Cardiac fibroblast (primary cell): Measurements from ENCODE around the gene LYPD6.

ENCODE experiments used
- DNase-seq, 2 donors: peaks; one replicate each; pipeline versions ENCODE4 v3.0.0 to v3.0.0-alpha.2; 2010; ENCODE audit warnings: low read depth in 2 of 2
- H3K4me3 ChIP-seq, 2 donors: replicated peaks in 1 of 2; 1 replicate in 1 of 2; 2 replicates in 1 of 2; pipeline ENCODE4 v1.5.1; 2011; ENCODE audit warnings: low read depth in 2 of 2, low read length in 2 of 2, mild to moderate bottlenecking in 2 of 2, moderate library complexity in 1 of 2
- TF ChIP-seq, protein P1 (sequence below): IDR thresholded peaks from one replicate; pipeline ENCODE4 v1.5.1; 2011; ENCODE audit warnings: low read depth, mild to moderate bottlenecking, low read length, inconsistent platforms

LYPD6 gene

DNA sequence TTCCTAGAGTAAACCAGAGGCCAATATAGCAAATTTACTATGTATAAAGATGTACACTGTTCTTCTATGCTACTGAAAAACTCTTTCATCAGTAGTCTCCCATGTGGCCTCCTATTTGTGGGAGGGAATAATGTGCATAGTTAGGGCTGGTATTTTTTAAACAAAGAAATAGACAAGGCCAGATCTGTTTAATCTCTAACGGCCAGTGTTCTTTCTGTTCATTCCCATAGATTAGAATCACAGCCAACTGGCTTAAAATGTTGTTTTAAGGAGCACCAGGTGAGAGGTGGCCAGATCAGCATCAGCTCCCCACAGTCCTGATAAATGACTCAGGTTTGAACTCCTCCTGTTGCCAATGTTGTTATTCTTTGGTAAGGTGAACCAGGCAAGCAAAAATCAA is 12.1 kb downstream of the LYPD6 start:
- TF ChIP-seq, protein P1, sequence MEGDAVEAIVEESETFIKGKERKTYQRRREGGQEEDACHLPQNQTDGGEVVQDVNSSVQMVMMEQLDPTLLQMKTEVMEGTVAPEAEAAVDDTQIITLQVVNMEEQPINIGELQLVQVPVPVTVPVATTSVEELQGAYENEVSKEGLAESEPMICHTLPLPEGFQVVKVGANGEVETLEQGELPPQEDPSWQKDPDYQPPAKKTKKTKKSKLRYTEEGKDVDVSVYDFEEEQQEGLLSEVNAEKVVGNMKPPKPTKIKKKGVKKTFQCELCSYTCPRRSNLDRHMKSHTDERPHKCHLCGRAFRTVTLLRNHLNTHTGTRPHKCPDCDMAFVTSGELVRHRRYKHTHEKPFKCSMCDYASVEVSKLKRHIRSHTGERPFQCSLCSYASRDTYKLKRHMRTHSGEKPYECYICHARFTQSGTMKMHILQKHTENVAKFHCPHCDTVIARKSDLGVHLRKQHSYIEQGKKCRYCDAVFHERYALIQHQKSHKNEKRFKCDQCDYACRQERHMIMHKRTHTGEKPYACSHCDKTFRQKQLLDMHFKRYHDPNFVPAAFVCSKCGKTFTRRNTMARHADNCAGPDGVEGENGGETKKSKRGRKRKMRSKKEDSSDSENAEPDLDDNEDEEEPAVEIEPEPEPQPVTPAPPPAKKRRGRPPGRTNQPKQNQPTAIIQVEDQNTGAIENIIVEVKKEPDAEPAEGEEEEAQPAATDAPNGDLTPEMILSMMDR: no peak
- H3K4me3 ChIP-seq: no peak overlapping the region
- no peak for DNase-seq

DNA sequence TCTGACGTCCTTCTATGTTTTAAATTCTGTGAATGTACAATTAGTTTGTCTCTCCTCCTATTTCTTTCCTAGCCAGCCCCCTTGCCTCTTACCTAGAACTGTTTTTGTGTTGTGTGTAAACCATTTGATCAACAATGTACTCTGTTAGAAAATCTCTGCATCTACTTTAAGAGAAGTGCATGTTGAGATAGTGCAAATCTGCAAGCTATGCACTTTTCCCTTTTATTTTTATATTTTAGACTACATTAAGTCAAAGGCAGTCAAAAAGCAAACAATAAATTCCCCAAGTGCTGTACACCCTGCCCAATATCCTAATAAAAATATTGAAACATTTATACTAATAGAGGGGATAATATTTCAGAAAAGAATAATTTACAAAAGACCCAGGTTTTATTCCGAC is 13.7 kb downstream of the LYPD6 start:
- TF ChIP-seq, protein P1: no peak
- no peak for DNase-seq
- H3K4me3 ChIP-seq: no peak overlapping the region

DNA sequence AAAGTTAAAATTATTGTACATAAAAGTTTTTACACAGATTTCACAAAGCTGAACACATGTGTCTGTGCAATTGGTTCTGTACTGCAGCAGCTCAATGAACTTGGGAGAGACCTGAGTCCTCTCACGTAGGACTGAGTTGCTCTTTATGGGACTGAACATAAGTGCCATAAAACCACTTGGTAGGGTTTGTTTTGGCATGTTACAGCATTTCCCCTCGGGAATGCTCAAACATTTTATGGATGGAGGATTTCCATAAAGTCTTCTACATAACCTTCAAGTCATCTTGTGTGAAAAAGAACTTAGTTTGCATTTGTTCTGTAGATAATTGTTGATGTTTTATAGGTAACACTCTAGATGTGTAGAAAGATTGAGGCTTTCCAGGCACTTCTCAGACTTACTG is 15.9 kb downstream of the LYPD6 start:
- no peak overlapping the region for H3K4me3 ChIP-seq
- TF ChIP-seq, protein P1: no peak
- no peak for DNase-seq

DNA sequence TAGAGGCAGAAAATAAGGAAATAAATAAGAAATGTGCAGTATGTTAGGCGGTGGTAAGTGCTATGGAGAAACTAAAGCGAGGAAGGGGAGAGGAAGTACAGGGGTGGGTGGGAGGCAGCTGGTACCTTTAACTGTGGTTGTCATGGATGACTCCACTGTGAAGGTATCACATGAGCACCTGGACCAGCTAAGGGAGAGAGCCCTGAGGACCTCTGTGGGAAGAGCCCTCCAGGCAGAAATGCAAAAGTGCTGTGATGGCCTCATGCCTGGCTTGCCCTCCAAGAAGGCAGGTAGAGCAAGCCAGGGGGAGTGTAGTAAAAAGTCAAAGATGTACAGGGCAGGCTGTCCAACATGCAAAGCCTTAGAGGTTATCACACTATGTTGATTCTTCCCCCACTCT is 17.9 kb downstream of the LYPD6 start:
- TF ChIP-seq, protein P1: no peak
- DNase-seq: no peak
- no peak overlapping the region for H3K4me3 ChIP-seq

DNA sequence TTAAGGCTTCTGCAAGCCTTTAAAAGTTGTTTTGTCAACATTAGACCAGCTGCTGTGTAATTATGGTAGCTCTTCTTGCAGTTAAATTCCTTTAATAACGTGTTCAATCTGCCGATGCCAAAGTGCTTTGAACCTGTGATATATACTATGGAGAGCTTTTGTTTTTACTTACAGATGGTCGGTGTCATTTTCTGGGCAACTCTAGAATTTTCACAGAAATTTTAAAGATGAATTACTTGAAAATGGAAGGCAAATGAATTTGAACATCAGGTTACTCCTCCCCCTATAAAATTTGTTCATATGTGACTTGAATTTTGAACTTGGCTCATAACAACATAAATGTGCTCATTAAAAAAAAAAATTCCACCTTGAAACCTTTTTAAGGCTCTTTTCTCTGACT is 23.0 kb downstream of the LYPD6 start:
- TF ChIP-seq, protein P1: no peak
- H3K4me3 ChIP-seq: no peak overlapping the region
- DNase-seq: no peak

DNA sequence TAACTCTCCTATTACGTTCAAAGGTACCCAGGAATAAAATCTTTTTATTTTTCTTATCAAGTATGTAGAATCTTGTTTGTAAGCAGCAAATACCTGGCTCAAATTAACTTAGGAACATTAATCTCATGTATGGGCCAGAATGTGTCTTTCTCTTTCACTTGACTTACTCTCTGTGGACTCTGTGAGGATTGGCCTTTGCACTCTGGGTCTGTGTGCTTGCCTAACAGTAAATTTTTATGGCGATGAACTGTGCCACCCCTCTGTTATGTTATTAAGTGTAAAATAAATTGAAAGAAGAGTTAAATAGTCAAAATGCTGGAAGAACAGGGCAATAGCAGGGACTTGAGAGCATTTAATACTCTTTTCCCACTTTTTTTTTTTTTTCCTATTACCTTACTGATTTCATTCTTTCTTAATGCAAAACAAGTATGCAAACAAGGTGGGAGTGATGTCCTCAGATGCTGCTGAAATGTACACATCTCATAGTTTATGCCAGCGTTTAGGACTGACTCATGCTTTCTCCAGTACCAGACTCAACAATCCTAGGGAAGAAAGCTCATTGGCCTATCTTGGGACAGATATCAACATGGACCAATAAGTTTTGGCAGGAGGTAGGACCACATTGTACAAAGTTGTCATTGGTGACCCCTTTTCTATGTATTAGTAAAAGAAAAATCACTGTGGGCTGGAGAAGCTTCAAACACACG is 25.5 kb downstream of the LYPD6 start:
- DNase-seq: no peak
- H3K4me3 ChIP-seq: no peak overlapping the region
- TF ChIP-seq, protein P1: no peak

DNA sequence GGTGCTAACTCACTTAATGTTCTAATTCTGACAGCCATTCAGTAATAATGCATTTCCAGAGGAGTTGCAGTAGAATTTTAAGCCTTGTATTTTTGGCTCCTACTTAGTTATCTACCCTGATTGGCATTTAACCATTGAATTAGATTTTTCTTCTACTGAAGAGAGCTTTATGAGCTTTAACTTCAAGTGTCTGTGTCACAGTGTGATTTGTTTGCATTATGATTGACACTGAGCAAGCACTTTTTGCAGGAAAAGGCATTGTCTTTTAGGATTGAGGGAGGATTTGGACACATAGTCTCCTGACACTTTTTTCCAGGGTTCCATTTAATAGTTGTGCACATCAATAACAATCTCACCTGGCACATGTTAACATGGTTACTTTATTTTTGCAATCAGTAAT is 26.7 kb downstream of the LYPD6 start:
- no peak for DNase-seq
- no peak overlapping the region for H3K4me3 ChIP-seq
- TF ChIP-seq, protein P1: no peak
